ENCODE results near the gene CSH1.
"Not testable (repeated sequence)": the region's sequence is repeated elsewhere in the genome, so short reads cannot be mapped to it uniquely, and the experiment has no call there.

CSH1 gene

DNA sequence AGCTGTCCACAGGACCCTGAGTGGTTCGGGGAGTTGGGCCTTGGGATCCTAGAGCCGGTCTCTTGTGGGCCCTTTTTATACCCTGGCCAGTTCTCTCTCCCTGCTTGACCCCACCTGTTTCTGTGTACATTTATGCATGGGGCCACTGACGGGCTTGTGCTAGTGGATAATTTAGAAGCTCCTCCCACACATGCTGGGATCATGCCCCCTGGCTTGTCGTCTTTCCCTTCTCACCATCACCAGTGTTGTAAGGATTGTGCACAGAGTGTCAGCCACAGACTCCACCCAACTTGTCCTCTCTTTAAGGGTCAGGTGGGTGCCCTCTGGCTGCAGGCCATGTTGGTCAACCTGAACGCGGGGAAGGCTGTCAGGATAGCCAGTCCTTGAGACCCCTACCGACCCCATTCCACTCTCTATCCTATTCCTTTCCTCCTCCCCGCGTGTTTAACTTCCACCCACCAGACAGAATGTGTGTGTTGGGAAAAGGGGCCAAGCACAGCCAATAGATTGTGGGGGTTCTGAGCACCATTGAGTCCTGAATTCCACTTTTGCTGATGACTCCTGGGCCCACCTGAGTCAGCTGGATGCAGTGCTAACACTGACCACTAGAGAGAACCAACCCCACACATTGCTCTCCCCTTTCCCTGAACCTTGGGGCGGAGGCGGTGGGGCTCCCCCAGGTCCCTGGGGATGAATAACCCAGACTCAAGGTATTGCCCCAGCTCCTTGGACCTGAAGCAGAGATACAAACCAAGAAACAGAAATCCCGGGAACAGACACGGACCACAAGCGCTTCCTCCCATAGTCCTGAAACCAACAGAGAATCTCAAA, at the start of gene CSH1:
TSS of gene CSH1 (minus strand) at position 51 of the 831 bp plus-strand sequence. CDS start 63 bp downstream, outside the sequence.
- not testable (repeated sequence) for DNase-seq (ENCODE audit: low spot score)

DNA sequence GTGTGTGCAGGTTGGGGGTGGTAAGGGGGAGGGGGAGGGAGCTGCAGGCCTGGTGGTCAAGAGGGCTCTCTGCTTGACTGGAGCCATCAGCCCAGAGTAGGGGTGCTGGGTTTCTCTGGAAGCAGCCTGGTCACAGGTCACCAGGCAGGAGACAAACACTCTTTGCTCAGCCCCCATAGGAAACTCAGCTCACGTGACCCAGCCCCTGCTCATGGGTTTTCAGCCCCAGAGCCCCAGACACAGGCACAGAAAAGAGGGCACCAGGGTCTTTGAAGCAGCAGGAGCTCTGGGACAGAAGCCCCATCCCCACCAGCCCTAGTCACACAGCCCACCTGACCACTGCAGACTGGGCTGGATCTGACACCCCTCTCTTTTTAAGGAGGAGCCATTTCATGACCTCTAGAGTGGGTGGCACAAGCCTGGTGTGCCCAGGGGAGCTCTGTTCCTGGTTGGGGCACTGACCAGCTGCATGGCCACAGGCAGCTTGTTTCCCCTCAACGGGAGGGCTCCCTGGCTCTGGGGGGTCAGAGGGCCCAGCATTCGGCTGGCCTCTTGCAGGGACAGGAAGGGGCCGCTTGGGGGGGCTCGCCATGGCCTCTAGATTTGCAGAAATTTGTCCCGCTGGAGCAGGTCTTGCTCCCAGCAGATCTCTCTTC, 49.5 kb upstream of the CSH1 start:
- no peak for DNase-seq (ENCODE audit: low spot score)

DNA sequence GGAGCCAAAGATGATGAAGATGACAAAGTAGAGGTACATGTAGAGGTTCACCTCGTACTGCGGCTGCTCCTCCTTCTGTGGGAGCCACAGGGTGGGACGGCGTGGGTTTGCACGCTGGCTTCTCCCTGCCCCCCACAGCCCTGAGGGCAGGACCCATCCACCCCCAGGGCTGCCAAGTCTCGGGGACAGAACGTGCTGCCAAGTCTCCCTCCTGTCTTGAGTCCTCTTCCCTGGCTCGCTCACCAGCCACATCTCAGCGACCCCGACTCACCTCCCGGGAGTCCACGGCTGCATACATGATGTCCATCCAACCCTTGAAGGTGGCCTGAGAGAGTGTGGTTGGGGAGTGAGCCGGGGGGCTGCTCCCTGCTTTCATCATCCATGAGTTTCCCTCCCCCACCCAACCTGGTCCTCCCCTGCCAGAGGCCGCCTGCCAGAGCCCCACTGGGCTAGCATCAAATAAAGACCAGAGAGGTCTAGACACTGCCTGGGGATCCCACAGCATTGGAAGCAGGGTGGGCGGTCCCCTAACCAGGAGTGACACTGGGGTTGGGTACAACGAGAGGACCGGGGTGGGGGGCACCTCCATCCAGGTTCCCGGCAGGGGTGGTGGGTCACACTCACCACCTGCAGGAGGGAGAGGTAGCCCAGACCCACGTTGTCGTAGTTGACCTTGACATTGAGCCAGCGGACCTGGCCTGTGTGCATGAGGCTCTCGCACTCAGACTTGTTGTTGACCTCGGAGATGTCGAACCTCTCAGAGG, 48.5 kb upstream of the CSH1 start:
- no peak for DNase-seq (ENCODE audit: low spot score)

DNA sequence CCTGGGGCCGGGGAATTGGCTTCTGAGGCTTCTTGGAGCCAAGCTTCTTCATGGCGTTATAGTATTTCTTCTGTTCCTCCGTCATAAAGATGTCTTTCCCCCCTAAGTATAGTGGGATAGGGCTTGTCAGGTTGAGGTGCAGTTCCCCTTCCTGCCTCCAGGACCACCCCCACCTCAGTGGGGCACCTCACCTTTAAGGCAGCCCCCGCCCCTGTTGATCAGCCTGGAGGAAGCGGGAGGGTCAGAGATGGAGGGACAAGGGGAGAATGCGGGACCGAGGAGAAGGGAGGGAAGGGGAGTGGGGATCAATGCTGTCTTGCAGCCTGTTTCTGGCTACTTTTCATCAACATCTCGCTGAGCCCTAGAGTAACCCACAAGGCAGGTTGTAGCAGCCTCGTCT, 47.4 kb upstream of the CSH1 start:
- no peak for DNase-seq (ENCODE audit: low spot score)

DNA sequence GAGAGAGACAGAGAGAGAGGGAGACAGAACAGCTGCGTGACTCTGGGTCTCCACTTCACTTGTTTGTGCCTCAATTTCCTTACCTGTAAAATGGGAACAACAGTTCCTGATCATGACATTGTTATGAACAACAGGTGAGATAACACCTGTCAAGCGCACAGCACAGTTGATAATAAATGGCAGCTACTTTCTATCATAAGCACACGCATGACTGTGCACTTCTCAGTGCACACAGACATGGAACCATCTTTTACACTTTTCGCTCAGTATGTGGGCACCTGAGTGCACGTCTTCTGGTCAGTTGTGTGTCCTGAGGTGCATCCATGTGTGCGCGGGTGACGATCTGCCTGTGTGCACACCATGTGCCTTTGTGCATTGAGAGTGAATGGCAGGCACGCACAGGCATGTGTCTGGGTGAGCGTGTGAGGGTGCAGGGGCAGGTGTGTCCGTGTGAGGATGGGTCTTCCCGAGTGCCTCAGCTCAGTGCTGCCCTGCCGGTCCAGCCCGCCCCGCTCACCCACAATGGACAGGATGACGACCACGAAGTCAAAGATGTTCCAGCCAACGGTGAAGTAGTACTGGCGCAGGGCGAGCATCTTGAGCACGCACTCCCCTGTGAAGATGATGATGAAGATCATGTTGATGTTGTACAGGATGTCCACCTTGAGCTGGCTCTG, 46.1 kb upstream of the CSH1 start:
- no peak for DNase-seq (ENCODE audit: low spot score)

DNA sequence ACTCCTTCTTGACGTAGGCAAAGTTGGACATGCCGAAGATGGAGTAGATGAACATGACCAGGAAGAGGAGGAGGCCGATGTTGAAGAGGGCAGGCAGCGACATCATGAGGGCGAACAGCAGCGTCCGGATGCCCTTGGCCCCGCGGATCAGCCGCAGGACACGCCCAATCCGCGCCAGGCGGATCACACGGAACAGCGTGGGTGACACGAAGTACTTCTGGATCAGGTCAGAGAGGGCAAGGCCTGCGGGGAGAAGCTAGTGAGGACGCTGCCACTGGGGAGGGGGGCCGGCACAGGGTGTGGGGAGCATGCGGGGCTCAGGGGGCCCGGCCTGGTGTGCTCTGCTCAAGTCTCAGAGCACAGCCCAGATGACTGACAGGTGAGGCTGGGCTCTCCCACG, 45.4 kb upstream of the CSH1 start:
- no peak for DNase-seq (ENCODE audit: low spot score)

DNA sequence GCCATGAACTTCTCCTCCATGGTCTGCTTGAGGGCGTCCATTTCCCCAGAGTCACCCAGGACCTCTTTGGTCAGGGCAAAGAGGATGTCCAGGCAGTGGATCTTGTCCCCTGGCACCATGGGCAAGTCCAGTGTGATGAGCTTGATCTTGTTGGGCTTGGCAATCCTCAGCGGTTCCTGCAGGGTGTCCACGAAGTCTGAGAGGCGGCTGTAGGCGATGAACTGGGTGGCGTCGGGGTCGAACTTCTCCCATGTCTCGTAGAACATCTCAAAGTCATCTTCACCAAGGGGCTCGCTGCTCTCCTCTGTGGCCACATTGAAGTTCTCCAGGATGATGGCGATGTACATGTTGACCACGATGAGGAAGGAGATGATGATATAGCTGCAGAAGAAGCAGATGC, 44.8 kb upstream of the CSH1 start:
- DNase-seq (ENCODE audit: low spot score) = no peak

DNA sequence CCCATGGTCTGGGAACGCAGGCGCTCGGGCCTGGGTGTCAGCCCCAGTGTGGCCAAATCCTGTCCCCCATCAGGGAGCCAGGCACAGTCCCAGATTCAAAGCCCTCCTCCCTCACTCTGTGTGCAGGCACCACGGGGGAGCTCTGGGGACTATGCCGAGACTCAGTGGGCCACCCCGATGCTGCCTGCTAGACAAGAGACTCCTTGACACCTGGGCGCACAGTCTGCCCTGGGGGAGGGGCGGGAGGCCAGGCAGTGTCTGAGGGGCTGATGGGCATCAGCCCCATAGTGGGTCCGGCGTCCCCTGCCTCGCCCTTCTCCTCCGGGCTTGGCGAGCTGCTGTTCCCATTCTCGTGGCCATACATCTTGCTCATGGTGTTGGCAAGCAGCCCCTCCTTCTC, 44.2 kb upstream of the CSH1 start:
- DNase-seq (ENCODE audit: low spot score) = no peak

DNA sequence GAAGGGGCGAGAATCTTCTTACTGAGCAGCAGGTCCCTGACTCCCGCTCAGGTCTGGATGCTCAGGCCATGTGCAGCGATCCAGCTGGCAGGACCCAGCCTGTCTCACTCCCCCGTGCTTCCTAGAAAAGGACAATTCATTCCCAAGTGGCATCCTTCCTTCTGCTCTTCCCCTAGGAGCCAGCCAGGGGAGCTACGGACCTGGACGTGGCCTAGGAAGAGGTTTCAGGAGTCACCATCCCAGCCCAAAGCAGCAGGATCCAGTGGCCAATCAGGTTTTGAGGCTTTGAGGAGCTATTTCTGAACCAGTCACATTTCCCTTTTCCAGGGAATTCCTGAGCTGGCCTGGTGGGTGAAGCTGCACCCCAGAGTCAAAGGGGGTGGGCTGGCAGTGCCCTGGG, 43.5 kb upstream of the CSH1 start:
- DNase-seq (ENCODE audit: low spot score) = no peak

DNA sequence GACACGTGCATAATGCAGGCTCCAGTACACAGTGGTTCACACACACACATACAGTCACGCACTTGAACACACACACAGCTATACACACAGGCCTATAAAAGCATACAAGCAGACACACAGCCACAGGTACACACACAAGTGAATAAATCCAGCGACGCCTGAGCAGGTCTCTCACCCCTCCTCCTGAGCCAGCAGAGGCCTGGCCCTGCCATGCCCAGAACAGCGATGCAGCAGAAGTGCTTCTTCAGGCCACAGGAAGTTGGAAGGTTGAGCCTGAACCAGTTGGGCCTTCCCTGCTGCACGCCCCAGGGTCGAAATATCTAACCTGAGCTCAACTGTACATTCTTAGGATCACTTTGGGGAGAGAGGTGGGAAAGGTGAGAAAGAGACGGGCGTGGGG, 43.0 kb upstream of the CSH1 start:
- DNase-seq (ENCODE audit: low spot score) = no peak

DNA sequence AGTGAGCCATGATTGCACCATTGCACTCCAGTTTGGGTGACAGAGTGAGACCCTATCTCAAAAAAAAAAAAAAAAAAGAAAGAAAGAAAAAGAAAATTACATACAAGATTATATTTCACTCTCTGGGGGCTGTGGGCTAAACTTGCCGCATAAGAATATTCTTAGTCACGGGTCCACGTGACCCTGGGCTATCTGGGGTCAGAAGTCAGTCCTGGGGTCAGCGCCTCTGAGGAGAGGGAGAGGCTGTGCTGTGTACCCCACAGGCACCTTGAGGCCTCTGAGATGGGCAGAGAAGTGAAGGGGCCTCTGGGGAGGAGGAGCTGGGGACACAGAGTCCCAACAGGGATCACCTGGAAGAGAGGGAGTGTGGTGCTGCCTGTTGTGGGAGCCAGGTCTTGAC, 41.5 kb upstream of the CSH1 start:
- DNase-seq (ENCODE audit: low spot score) = no peak

DNA sequence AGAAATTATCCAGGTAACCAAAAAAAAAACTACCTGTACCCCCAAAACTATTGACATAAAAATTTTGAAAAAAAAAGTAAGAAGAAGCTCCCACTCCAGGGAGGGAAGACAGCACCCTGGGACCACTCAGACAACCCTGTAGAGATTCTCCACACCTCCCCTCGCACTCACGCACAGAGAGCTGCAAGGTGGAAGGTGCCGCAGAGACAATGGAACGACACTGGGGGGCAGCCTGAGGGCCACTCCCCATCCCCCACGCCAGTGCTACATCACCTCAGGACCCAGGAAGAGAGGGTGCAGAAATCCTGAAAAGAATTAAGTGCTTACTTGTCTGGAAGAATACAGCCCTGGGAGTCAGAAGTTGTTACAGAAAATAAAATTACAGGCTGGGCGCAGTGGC, 40.9 kb upstream of the CSH1 start:
- no peak for DNase-seq (ENCODE audit: low spot score)

DNA sequence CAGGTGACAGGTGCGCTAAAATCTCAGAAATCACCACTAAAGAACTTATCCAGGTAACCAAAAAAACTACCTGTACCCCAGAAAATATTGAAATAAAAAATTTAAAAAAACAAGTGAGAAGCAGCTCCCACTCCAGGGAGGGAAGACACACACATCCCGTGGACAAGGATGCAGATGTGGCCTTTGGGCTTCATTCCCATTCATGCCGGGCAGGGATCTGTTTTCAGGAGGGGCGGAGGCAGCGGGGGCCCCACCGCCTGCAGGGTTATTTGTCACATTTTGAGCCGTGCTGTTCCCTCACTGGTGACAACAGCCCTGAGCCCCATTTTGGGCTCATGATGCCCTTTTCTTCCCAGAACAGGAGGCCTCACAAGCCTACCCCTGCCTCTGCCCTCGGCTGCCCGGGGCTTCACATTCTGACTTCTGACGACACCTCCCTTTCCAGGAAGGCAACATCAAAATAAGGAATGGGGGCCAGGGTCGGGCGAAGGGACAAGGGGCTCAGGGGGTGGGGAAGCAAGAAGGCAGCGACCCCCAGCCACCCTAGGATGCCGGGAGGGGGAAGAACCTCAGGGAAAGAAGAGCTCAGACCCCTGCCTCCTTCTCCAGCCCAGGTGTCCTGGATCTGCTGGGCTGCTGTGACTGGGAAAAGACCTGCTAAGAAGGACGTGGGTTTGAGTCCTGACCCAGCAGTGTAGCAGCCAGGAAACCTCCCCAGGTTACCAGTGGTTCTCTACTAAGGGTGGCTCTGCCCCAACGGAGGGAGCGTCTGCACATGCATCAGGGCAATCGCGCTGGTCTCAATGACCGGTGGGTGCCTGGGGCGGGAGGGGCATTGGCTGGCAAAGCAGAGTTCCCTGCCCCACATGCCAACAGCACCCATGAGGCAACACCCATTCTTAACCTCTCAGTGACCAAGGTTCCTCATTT, 38.1 kb upstream of the CSH1 start:
- DNase-seq (ENCODE audit: low spot score) = no peak

DNA sequence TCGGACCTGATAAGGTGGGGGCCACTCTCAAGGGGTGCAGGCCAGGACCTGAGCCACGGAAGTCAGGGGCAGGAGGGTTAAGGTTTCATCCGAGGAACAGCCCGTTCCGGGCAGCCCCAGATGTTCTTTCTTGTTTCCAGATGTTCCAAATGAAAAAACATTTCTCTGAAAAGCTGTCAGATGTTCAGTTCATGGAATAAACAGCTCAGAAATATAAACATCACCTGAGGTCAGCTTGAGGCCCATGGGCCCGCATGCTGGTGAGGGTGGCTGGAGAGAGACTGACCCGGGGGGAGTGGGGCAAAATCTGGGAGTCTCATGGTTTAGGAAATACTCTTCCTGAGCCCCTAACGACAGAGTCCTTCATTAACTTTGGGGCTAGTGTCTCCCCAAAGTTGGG, 37.2 kb upstream of the CSH1 start:
- DNase-seq (ENCODE audit: low spot score) = no peak

DNA sequence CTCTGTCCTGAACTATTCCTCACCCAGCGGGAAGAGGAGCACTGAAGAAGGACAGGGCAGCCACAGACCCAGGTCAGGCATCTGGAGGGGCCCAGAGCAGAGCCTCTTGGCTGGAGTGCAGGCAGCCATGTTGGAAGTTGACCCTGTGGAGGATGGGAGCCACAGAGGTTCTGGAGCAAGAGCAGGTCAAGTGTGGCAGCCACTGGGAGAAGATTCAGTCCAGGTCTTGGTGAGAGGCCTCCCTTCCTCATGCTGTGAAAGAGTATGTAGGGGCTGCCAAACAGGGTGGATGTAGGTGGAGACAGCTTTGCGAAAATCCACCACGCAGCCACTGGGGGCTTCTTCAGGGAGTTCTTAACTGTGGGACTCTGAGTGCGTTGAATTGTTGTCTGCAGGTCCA, 36.3 kb upstream of the CSH1 start:
- DNase-seq (ENCODE audit: low spot score) = no peak

DNA sequence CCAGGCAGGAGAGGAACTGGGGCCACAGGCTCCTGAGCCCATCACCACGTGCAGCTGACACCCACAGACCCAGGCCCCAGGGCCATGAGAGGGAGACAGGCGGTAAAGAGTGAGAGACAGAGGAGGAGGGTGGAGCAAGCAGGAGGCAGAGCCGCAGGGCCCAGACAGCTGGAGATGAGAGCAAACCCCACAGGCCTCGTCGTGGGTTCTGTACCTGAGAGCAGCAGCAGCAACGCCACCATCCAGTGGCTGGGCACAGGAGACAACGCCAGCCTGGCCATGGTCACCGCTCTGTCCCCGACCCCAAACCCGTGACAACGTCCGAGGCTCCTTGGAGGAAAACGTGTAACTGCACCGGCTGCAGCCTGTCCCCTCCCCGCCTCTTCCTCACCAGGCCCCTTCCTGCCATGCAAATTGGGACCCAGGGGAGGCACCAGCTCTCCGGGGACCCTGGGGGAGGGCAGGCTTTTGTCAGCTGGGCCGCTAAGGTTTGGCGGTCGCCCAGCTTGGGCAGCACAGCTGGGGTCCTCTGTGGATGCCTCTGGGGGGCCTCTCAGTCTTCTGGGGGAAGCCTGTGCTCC, 35.7 kb upstream of the CSH1 start, which contains the start of gene CD79B:
TSS of gene CD79B (minus strand) at position 351 of the 581 bp plus-strand sequence. CDS start at position 281, 70 bp downstream.
- DNase-seq (ENCODE audit: low spot score) = no peak

DNA sequence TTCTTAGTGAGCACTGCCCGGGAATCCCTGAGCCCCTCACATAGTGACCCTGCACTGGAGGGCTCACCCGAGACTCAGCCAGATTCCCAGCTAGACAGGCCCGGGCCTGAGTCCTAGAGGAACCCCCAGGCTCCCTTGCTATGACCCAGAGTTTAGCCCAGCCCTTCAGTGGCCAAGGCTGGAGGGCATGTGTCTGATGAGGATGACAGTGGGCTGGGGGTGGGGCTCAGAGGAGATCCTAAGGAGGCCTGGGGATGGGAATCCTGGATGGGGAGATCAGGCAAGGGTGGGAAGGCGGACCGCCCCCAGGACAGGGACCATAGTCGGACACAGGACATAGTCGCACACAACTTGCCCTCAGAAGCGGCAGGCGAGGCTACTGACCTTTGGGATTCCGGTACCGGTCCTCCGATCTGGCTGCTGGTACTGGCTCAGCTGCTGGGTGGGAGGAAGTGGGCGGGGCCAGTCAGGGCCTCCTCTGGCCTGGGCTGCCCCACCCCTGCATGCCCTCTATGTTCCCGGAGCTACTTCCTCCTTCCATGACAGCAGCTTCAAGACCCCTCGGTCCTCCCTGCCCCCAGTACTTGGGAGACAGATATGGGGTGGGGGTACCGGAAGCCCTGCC, 34.7 kb upstream of the CSH1 start:
- peak; percentile 33 for DNase-seq (ENCODE audit: low spot score)

DNA sequence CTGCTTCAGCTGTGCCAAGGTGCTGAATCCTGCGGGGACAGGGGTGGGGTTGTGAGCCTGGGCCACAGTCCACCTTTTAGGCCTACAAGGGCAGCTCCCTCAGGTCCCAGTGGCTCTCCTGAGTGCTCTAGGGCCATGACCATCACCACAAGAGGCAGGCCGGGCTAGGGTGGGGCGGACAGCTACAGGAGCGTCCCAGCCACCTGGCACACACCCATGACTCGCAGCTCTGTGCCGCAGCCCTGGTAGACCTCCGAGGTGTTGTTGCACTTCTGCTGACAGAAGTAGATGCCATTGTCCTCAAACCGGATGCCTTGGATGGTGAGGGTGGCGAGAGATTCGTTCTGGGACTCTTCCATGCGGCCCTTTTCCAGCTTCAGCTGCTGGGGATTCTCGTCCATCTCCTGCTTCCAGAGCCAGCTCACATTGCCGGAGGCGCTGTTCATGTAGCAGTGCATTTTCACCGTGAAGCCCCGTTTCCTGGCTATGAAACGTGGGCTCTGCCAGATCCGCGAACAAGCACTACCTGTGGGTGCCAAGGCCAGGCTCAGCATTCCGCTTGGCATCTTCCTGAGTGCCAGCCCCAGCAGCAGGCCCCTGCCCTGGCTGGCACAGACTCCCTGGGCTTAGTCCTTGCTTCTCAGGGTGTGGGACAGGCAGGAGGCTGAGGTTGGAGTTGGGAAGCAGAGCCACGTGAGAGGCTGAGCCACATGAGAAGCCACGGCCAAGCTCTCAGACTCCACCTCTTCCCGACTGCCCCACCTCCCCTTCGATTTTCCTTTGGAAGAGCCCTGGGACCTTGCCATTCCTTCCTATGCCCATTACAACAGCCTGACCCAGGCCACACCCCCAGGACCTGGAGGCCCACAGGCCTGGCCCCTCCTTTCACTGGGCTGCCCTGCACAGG, 33.7 kb upstream of the CSH1 start:
- DNase-seq (ENCODE audit: low spot score) = no peak

Data from Ammon's horn (tissue), 1 donor.